PC-9 (cell line): Measurements from ENCODE around the gene PKD2L2. TPM values are rescaled to one million over a fixed set of nuclear protein-coding genes. Genes with fewer than 3 reads are reported as not detected.

Source experiments
- BruUV-seq: library from RNA; stranded (reverse); fragments of 400-500 nt; replicated peaks from 2 replicates; lab custom pipeline; 2021; lab: Mats Ljungman, UMichigan
- CTCF ChIA-PET: fragments of 300-600 bp; sonication (Branson Sonifier 250); formaldehyde crosslinking; loops from one replicate; lab custom pipeline; 2022; ENCODE audit warnings: antibody characterized with exemption; lab: Charles Lee
- POLR2A ChIA-PET: fragments of 300-600 bp; sonication (Branson Sonifier 250); formaldehyde crosslinking; loops from one replicate; lab custom pipeline; 2022; ENCODE audit warnings: antibody characterized with exemption; ENCODE audit not compliant: unreplicated experiment; lab: Charles Lee
- DNase-seq, 2 experiments: peaks; one replicate each; pipeline versions ENCODE4 v3.0.0 to v3.0.0-alpha.2; 2015 to 2022; ENCODE audit warnings: mixed read lengths in 1 of 2
- H2AFZ ChIP-seq: fragments of 200-600 bp; sonication (generic); 2 replicates; pipeline ENCODE4 v1.8.1; 2017; ENCODE audit warnings: antibody characterized with exemption
- H3F3A ChIP-seq: fragments of 200-600 bp; sonication (generic); 2 replicates; pipeline ENCODE4 v1.8.1; 2017; ENCODE audit warnings: antibody characterized with exemption, mild to moderate bottlenecking, low read depth; ENCODE audit not compliant: insufficient read depth
- H3K27ac ChIP-seq: fragments of 200-600 bp; sonication (generic); 2 replicates; pipeline ENCODE4 v1.6.1; 2016; ENCODE audit warnings: mixed run types
- H3K27me3 ChIP-seq: fragments of 200-600 bp; sonication (generic); 2 replicates; pipeline ENCODE4 v1.6.1; 2016; ENCODE audit warnings: low read depth, mixed run types; ENCODE audit not compliant: insufficient read depth
- H3K36me3 ChIP-seq: fragments of 200-600 bp; sonication (generic); 2 replicates; pipeline ENCODE4 v1.6.1; 2016; ENCODE audit warnings: low read depth, mixed run types
- H3K4me1 ChIP-seq: fragments of 200-600 bp; sonication (generic); replicated peaks from 2 replicates; pipeline ENCODE4 v1.6.1; 2016; ENCODE audit warnings: mixed run types; ENCODE audit not compliant: insufficient read depth
- H3K4me2 ChIP-seq: fragments of 200-600 bp; sonication (generic); 2 replicates; pipeline ENCODE4 v1.6.1; 2017; ENCODE audit warnings: mixed run types
- H3K4me3 ChIP-seq: fragments of 200-600 bp; sonication (generic); 2 replicates; pipeline ENCODE4 v1.6.1; 2016; ENCODE audit warnings: mixed run types
- H3K79me2 ChIP-seq: fragments of 200-600 bp; sonication (generic); 2 replicates; pipeline ENCODE4 v1.6.1; 2017; ENCODE audit warnings: low read depth, mixed run types
- H3K9me2 ChIP-seq: fragments of 200-600 bp; sonication (generic); 2 replicates; pipeline ENCODE4 v1.8.1; 2017; ENCODE audit warnings: mild to moderate bottlenecking; ENCODE audit not compliant: insufficient read depth
- H3K9me3 ChIP-seq: fragments of 200-600 bp; sonication (generic); 2 replicates; pipeline ENCODE4 v1.8.1; 2016; ENCODE audit warnings: low read depth; ENCODE audit not compliant: insufficient read depth
- H4K20me1 ChIP-seq: fragments of 200-600 bp; sonication (generic); 2 replicates; pipeline ENCODE4 v1.8.1; 2017; ENCODE audit not compliant: insufficient read depth
- CTCF ChIP-seq: fragments of 200-600 bp; sonication (generic); conservative IDR thresholded peaks from 2 replicates; pipeline ENCODE4 v1.6.1; 2017; ENCODE audit warnings: mixed run types, antibody characterized with exemption, mild to moderate bottlenecking, moderate library complexity
- EZH2 ChIP-seq: fragments of 200-600 bp; sonication (generic); IDR thresholded peaks from 2 replicates; pipeline ENCODE4 v1.8.0; 2017; ENCODE audit warnings: antibody characterized with exemption, low read depth
- intact Hi-C: fragments of 100-400 bp; cut with micrococcal nuclease; formaldehyde crosslinking; loops from one replicate; pipeline ENCODE4 v1.10.0; 2022; ENCODE audit not compliant: unreplicated experiment
- total RNA-seq: library from RNA; stranded (reverse); gene quantifications from 2 replicates; pipeline ENCODE4 v1.2.3, GENCODE V29; 2021

The PKD2L2 gene
- total RNA-seq, 1 experiment from 2014 or later: 0.46 TPM

GRCh38 chr5:137935190-137935589, 45.9 kb downstream of the PKD2L2 start:
- H3F3A ChIP-seq: no peaks in the 10 kb centered on the region
- no peaks in the 10 kb centered on the region for H3K4me1 ChIP-seq
- no peak overlapping the region for H3K27ac ChIP-seq
- H3K9me3 ChIP-seq: no peaks in the 10 kb centered on the region
- ChIA-PET POLR2A (no interaction called here), CTCF (no interaction called here)
- no peak overlapping the region for H2AFZ ChIP-seq
- no peaks in the 10 kb centered on the region for H4K20me1 ChIP-seq
- no peaks in the 10 kb centered on the region for H3K27me3 ChIP-seq
- H3K9me2 ChIP-seq: no peaks in the 10 kb centered on the region; the same call in 1 of the 2 replicates
- H3K4me3 ChIP-seq: no peak overlapping the region
- intact Hi-C loops: no loop called here
- BruUV-seq: no TSS peak
- no peaks in the 10 kb centered on the region for H3K79me2 ChIP-seq
- no peak for DNase-seq
- 0 out of 2 replicates have a peak, but pooled peaks cover 17% of the 10 kb centered on the region for H3K36me3 ChIP-seq
- TF ChIP-seq EZH2: no peak
- no peak for TF ChIP-seq CTCF
- no peak overlapping the region for H3K4me2 ChIP-seq

GRCh38 chr5:137935694-137936093, 46.4 kb downstream of the PKD2L2 start:
- Histone ChIP-seq H3F3A (no peaks in the 10 kb centered on the region), H4K20me1 (no peaks in the 10 kb centered on the region), H3K4me1 (no peaks in the 10 kb centered on the region), H3K9me3 (no peaks in the 10 kb centered on the region), H3K27ac (no peak overlapping the region), H3K36me3 (0 out of 2 replicates have a peak, but pooled peaks cover 17% of the 10 kb centered on the region), H3K4me3 (no peak overlapping the region), H3K79me2 (no peaks in the 10 kb centered on the region), H3K9me2 (no peaks in the 10 kb centered on the region; the same call in 1 of the 2 replicates), H3K4me2 (no peak overlapping the region), H3K27me3 (no peaks in the 10 kb centered on the region), H2AFZ (no peak overlapping the region)
- ChIA-PET CTCF (no interaction called here), POLR2A (no interaction called here)
- intact Hi-C loops: no loop called here
- DNase-seq: no peak
- TF ChIP-seq CTCF (no peak), EZH2 (no peak)
- no TSS peak for BruUV-seq

- H3K4me3 ChIP-seq: no peak overlapping the region
- no peak for DNase-seq
- BruUV-seq: no TSS peak
- no peaks in the 10 kb centered on the region for H4K20me1 ChIP-seq
- H3K9me3 ChIP-seq: no peaks in the 10 kb centered on the region
- H3F3A ChIP-seq: no peaks in the 10 kb centered on the region
- peaks cover 37% of the 10 kb centered on the region for H3K36me3 ChIP-seq
- no peak overlapping the region for H3K27ac ChIP-seq
- no peaks in the 10 kb centered on the region for H3K4me1 ChIP-seq
- POLR2A ChIA-PET: no interaction called here
- intact Hi-C loops: no loop called here
- TF ChIP-seq EZH2: no peak
- TF ChIP-seq CTCF: no peak
- H2AFZ ChIP-seq: no peak overlapping the region
- no peaks in the 10 kb centered on the region for H3K27me3 ChIP-seq
- H3K79me2 ChIP-seq: no peaks in the 10 kb centered on the region
- H3K4me2 ChIP-seq: no peak overlapping the region
- H3K9me2 ChIP-seq: no peaks in the 10 kb centered on the region
- CTCF ChIA-PET: no interaction called here
Measured at GRCh38 chr5:137937994-137938750, 48.9 kb downstream of the PKD2L2 start.
